ENCODE measurements around the gene EPHA6.
"Not testable (repeated sequence)": the region's sequence is repeated elsewhere in the genome, so short reads cannot be mapped to it uniquely, and the experiment has no call there.

Gene EPHA6

DNA sequence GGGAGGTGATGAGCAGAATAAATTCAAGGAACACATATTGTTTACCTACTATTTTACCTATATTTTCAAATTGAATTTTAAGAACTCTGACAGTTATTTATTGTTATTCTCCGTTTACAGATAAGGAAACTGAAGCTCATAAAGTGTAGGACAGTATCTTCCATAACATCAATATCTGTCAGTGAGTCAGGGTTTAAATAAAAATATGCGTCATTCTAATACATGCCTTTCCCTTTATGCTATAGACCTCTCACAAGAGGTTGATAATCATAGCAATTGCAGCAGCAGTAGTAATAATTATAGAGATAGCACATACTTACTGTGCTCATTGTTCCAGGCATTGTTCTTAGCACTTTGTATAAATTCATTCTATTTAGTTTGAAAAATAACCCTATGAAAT, 101.1 kb downstream of the EPHA6 start:
- no peak for DNase-seq (ENCODE audit: low read depth)

DNA sequence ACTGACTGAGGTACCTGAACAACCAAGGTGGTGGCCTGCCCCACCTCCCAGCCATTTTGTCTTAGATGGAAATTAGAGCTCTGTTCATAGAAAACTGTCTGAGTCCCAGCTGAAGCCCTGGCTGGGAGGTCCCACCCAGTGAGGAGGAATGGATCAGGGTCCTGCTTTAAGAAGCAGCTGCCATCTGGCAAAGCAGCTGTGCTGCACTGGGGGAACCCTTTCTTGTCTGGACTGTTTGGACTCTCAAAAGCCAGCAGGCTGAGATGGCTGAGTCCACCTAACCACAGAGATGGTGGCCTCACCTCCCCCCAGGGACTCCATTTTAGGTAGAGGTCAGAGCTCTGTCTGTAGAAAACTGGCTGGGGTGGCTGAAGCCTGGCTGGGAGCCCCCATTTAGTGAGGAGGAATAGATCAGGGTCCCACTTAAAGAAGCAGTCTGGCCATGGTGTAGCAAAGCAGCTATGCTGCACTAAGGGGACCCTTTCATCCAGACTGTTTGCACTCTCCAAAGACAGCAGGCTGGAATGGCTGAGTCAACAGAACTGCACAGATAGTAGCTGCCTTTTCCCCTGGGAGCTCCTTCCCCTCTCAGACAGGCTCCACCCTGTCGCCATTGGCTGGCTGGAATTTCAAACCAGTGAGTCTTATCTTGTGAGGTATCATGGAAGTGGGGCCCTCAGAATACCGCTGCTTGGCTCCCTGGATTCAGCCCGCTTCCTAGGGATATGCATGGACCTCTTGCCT, 116.9 kb downstream of the EPHA6 start:
- DNase-seq (ENCODE audit: low read depth) = no peak

DNA sequence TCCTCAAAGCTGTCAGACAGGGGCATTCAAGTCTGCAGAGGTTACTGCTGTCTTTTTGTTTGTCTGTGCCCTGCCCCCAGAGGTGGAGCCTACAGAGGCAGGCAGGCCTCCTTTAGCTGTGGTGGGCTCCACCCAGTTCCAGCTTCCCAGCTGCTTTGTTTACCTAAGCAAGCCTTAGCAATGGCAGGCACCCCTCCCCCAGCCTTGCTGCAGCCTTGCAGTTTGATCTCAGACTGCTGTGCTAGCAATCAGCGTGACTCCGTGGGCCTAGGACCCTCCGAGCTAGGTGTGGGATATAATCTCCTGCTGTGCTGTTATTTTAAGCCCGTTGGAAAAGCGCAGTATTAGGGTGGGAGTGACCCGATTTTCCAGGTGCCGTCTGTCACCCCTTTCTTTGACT, 127.7 kb downstream of the EPHA6 start:
- DNase-seq (ENCODE audit: low read depth) = not testable (repeated sequence)

DNA sequence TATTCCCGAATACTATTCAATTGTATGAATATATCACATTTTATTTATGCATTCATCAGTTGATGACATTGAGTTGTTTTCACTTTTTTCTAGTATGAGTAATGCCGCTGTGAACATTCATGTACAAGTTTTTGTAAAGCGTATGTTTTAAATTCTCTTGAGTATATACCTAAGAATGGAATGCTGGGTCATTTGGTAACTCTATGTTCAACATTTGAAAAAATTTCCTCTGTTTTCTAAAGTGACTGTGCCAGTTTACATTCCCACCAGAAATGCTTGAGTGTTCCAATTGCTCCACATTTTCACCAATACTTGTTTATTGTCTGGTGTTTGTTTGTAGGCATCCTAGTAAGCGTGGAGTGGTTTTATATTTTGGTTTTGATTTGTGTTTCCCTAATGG, 144.5 kb downstream of the EPHA6 start:
- DNase-seq (ENCODE audit: low read depth) = no peak

DNA sequence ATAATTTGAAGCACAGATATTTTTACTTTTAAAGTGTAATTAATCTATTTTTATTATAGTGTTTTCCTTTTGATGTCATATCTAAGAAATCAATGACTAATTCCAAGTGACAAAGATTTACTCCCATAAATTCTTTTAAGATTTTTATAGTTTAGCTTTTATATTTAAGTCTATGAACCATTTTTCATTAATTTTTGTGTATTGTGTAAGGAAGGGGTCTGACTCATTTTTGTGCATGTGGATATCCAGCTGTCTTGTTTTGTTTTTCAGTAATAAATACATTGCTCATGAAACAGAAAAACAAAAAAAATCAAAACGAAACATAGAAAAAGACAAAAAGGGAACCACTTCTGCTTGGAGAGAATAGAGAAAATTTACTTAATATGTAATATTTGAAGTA, 145.1 kb downstream of the EPHA6 start:
- DNase-seq (ENCODE audit: low read depth) = no peak

DNA sequence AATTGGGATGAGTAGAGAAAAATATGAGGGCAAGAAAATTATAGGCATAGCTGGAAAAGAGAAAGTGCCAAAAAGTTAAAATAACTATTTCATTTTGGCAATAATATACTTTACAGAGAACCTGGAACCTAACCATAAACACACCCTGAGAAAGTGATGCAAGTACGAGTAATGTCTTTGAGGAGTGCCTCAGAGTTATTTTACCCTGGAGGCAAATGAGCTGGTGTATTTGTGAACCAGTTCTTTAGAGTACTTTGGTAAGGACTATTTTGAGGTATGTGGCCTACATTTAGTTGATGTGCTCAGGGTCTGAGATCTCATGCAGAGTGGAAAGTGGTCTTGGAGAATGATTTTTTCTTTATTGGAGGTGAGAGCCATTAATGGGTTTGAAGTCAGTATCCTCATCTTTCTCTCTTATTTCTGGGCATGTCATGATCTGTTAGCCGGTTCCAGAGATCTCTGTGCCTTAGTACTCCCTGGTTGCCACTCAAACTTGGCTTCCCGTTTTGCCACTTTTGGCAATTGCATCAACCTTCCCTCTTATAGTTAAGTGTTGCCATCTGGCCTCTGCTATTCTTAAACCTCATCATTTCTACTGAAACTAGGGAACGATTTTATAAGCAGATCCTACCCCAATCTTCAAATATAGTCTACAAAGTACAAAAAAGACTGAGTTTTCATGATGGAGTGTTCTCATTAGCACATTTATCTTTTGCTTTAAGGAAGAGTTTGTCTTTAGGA, 145.7 kb downstream of the EPHA6 start:
- no peak for DNase-seq (ENCODE audit: low read depth)

DNA sequence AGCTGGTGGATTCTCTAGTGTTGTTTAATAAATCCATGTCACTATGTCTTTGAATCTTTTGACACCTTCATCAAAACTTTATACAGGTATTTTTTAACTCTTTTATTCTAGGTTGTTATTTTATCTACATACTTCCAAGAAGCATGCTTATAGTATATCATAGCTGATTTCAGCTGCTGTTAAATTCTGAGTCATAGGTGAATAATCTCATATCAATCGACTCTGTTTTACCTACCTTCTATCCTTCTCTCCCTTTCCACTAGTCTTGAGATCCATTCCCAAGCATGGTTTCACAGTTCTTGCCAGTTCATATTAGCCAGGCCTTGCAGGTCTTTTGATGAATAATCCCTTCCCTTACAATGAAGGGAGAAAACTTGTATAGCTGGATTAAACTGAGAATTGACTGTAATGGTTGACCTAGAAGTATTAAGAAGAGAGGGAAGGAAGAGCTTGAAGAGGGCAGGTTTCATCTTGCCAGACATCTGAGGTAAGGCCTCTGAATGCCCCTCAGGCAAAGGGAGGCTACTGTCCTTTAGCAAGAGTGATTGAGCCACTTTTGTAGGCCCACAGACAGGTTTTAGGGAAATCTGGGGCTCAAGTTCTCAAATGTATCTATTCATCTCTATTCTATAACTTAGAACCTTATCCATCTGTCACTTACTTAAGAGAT, 146.4 kb downstream of the EPHA6 start:
- DNase-seq (ENCODE audit: low read depth) = no peak

DNA sequence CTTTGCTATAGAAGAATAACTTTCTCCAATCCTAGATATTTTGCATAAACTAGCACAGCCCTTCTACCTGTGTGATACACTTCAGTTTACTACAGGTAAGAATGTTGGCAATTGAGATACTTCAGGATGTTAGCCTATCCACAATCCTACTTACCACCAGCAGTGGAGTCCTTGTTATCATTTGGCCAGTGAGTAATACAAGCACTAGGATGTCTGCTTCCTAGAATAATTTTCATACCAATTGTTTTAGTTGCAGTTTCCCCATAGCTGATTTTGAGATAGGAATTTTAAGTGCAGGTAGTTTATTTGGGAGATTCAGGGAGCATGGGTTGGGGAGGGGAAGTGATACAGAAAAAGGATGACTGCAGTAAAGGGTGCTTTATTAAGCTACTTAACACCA, 147.2 kb downstream of the EPHA6 start:
- no peak for DNase-seq (ENCODE audit: low read depth)

DNA sequence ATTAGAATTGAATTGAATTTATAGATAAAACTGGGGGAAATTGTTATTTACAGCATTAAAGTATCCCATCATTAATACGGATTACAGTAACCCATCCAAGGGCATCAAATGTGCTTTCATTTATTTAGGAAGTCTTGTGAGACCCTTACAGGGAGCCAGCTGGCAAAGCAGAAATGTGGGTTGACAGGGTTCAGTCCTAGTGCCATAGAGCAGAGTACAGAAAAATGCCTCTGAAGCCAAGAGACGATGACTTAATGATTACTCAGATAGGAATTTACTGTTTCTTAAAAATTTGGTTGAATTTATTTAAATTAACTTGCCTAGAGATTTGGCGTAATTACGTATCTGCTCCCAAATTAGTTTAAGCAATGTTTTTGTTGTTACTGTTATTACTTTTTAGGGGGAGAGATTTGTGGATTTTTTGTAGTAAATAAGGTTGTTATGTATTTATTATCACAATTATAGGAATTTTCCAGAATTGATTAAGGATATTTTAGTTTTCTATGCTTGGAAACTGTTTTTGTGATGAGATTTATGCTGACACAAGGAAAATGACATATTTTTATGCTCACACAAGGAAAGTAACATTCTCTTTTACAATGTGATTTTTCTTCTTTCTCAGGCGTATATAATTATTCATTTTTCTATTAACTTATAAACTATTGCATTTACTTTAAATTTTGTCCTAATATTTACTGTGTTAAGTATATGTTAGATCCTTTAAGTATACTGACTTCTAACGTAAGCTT, 152.0 kb downstream of the EPHA6 start:
- DNase-seq (ENCODE audit: low read depth) = no peak

DNA sequence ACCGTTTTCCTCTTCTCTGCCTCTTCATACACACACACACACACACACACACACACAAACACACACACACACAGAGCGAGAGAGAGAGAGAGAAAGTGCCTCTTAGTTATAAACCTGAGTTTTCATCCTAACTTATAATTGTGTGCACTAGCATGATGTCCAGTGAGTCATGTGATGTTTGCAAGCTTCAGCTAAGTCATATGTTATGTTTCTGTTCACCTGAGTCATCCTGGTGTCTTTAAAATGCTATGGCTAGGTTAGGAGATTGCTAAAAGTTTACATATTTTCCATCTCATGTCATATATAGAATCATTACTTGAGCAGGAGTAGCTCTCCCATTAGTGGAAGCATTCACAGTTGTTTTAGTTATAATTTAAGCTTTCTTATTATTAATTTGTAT, 155.8 kb downstream of the EPHA6 start:
- DNase-seq (ENCODE audit: low read depth) = no peak

DNA sequence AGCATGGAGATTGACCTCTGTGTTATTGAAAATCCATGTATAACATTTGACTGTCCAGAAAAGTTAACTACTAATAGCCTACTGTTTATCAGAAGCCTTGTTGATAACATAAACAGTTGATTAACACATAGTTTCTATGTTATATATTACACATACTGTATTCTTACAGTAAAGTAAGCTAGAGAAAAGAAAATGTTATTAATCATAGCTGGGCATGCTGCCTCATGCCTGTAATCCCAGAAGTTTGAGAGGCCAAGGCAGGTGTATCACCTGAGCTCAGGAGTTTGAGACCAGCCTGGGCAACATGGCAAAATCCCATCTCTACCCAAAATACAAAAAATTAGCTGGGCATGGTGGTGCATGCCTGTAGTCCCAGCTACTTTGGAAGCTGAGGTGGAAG, 163.3 kb downstream of the EPHA6 start:
- DNase-seq (ENCODE audit: low read depth) = no peak

DNA sequence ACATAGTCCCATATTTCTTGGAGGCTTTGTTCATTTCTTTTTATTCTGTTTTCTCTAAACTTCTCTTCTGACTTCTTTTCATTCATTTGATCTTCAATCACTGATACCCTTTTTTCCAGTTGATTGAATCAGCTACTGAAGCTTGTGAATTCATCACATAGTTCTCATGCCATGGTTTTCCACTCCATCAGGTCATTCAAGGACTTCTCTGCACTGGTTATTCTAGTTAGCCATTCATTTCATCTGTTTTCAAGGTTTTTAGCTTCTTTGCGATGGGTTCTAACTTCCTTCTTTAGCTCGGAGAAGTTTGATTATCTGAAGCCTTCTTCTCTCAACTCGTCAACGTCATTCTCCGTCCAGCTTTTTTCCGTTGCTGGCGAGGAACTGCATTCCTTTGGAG, 169.3 kb downstream of the EPHA6 start:
- not testable (repeated sequence) for DNase-seq (ENCODE audit: low read depth)

DNA sequence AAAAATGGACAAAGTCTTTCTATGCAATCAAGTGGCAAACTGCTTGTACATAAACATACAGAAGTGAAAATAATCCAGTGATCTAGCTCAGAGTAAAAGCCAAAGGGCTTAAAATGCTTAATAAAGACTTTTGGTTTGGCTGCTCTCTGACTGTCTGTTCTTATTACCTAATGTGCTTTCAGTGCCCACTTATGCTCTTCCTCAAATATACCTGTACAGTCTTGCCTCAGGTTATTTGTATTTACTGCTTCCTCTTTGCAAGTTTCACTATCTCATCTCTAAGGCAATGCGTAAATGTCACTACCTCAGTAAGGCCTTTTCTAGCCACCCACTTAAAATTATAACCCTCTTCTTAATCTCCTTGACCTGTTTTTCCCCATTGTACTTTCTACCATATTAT, 171.8 kb downstream of the EPHA6 start:
- DNase-seq (ENCODE audit: low read depth) = no peak

DNA sequence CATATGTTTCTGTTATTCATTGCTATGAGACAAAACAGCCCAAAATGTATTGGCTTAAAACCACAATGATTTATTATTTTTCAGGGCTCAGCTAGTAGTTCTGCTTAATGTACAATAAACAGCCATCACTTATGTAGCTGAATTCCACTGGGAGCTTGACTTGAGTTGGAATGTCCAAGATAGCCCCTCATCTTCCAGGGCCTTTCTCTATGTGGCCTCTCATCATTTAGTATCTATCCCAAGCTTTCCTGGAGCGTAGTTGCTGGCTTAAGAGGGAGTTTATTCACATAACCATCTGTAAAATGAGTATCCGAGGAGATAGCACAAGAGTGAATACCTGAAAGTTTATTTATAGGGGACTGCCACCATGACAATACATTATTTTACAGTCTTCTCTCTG, 176.8 kb downstream of the EPHA6 start:
- DNase-seq (ENCODE audit: low read depth) = no peak

DNA sequence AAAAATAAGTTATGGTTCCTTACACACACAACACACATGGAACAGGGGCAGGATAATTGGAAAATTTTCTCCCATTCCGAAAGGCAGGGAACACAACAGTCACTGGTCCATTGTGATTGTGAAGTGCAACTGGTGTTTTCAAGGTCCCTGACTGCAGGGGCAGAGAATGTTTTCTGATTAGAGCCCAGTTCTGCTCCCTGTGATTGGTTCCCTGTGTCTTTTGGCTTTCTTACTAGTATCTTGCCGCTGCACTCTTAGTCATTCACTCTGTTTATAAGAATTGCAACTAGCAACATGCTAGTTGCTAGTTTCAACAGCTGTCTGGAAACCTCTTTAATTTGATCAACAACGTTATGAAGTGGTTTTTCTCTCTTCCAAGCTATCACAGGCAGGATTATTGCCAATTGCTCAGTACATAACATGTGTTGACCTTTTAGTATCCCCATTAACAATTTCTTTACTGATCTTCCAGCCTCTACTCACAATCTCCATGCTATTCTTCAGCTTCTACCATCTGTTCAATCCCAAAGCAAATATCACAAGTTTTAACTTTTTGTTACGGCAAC, 177.5 kb downstream of the EPHA6 start:
- DNase-seq (ENCODE audit: low read depth) = no peak

DNA sequence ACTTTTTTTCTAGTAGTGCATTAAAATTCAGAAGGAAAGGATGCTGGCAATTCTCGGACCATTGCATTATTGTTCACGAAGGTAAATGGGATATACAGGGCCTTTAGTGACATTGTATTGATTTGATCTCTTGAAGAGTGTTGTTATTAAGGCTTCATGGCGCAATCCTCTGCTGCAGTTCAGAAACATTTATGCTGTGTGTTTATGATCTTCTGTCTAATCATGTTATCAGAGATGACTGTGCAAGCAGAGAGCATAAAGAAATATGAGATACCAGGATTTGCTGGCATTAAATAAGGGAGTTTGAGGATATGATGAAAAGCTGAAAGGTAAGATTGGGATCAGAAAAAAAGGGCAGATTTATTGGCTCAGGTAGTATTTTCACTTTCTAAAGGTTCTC, 180.6 kb downstream of the EPHA6 start:
- DNase-seq (ENCODE audit: low read depth) = no peak

DNA sequence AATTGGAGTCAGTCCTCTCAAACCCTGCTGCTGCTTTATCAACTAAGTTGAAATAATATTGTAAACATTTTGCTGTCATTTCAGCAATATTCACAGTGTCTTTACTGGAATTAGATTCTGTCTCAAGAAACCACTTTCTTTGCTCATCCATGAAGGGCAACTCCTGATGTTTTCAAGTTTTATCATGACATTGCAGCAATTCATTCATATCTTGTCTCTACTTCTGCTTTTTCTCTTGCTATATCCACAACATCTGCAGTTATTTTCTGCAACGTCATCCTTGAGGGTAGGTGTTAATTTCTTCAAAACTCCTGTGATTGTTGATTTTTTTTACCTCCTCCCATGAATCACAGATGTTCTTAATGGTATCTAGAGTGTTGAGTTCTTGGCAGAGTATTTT, 181.6 kb downstream of the EPHA6 start:
- DNase-seq (ENCODE audit: low read depth) = no peak

DNA sequence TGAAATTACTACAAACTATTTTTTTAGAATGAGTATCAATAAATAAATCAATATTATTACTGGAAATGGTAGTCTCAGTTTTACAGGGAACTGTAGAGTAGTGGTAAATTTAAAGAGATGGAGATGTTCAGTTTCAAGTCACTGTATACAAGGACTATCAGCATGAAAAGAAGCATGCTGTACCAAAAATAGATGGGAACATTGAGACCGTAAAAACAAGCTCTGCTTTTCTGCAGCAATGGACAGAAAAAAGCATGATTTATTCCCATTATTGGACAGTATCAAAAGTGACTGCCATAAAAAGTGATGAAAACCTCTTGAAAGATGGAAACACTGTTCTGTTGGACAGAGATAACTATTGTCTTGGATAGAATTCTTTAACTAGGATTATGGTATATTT, 187.2 kb downstream of the EPHA6 start:
- DNase-seq (ENCODE audit: low read depth) = no peak

DNA sequence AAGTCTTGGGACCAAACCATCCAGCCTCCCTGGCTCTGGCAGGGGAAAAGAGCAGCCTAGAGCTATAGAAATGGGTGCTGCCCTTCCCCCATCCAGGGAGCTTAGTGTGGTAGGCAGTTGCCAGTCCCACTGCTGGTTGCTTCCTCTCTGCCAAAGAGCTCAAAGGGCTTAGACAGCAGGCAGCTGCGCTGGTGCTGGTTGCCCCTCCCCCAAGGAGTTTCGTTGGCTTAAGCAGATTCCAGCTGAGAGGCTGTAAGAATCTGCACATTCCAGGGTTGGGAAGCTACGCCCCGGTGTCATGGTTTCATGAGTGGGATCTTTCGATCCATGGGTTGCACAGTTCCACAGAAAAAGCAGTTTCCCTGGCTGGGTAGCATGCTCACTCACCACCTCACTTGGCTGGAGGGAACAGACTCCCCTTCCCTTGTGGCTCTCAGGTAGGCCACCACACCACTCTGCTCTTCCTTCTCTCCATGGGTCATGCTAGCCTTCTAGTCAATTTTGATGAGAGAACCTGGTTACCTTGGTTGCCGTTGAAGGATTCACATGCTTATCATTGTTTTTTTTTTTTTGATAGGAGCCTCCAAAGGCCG, 195.1 kb downstream of the EPHA6 start:
- DNase-seq (ENCODE audit: low read depth) = no peak

DNA sequence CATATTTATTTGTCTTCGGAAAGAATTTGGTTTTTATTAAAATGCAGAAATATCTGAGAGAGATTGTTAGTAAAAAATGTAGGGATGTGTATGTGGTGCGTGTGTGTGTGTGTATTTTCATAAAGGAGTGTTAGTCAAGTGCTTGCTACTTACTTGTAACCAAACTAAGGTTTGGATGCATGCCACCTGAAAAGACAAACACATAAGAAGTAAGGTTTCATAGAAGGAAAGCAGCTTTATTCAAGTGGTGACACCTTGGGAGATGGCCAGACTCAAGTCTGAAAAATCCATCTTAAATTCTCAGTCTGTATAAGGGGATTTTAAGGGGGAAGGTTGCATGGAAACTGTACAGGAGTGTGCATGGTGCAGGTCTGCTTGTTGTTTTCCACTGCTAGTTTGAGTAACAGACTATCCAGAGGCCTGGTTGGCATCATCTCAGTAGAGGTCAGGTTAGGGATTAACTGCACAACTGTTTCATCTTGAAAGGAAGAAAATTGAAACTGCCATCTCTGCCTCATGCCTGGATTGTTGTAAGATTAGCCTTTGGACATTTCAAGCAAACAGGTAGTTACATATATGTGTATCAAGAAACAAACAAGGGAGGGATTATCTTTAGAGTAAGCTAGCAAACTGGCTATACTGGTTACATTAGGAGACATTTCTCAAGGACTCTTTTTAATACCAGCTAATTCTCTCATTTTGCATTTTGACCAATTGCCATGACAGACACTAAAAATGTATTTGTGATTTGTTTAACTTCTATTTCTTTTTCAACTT, 196.7 kb downstream of the EPHA6 start:
- no peak for DNase-seq (ENCODE audit: low read depth)

DNA sequence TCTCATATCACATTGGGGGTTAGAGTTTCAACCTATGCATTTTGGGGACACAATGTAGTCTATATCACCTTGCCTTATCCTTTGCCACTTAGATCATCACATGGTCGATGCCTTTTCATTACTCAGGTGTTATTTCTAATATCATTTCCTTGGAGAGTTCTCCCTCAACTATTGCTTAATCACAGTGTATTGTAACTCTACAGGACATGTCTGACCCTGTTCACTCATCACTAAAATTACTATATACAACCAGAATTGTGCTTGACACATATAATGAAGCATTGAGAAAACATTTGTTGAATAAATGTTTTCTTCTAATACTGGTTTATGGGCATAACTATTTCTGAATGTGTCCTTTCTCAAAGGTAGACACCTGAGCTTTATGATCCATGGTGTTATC, 207.4 kb downstream of the EPHA6 start:
- no peak for DNase-seq (ENCODE audit: low read depth)
